HCT116 (cell line): Measurements from ENCODE around the gene PRR20C. TPM values are rescaled to one million over a fixed set of nuclear protein-coding genes. Genes with fewer than 3 reads are reported as not detected.

Source experiments
- ATAC-seq: fragments of 200-7000 bp; cut with Tn5 transposase; 2 replicates; pipeline ENCODE4 v1.9.1; 2020; ENCODE audit warnings: mild to moderate bottlenecking, moderate library complexity
- BruUV-seq: library from RNA; stranded (reverse); fragments of 400-500 nt; replicated peaks from 2 replicates; lab custom pipeline; 2021; lab: Mats Ljungman, UMichigan
- CTCF ChIA-PET: fragments of 300-600 bp; sonication (Branson Sonifier 250); formaldehyde crosslinking; loops from one replicate; lab custom pipeline; 2021; ENCODE audit warnings: antibody characterized with exemption; lab: Charles Lee
- POLR2A ChIA-PET: fragments of 300-600, 350-600 bp; sonication (Branson Sonifier 250); formaldehyde crosslinking; loops from one replicate; lab custom pipeline; 2021; ENCODE audit warnings: antibody characterized with exemption; lab: Charles Lee
- RAD21 ChIA-PET, 2 experiments: fragments of 300-600 bp; sonication (Branson Sonifier 250); formaldehyde crosslinking; loops; one replicate each; lab custom pipeline; 2023; ENCODE audit warnings: low total read pairs in 2 of 2; ENCODE audit not compliant: uncharacterized antibody in 2 of 2, unreplicated experiment in 2 of 2, low non-redundant PET in 1 of 2; lab: Charles Lee
- DNase-seq: peaks from one replicate; pipeline ENCODE4 v3.0.0-alpha.2; 2010; ENCODE audit warnings: low read depth, low spot score
- H2AFZ ChIP-seq: fragments of 200-600 bp; shearing (Covaris generic), sonication (generic); 2 replicates; pipeline ENCODE4 v1.6.1; 2017; ENCODE audit warnings: low read depth, mixed run types, mixed read lengths, antibody characterized with exemption, low read length; ENCODE audit not compliant: poor library complexity, severe bottlenecking
- H3K27ac ChIP-seq: 2 replicates; pipeline ENCODE4 v1.5.1; 2012; ENCODE audit warnings: low read depth, low read length
- H3K27me3 ChIP-seq: fragments of 200-600 bp; sonication (generic); 2 replicates; pipeline ENCODE4 v1.6.1; 2016; ENCODE audit warnings: mixed run types, low read length, mixed read lengths; ENCODE audit not compliant: insufficient read depth
- H3K36me3 ChIP-seq, 2 experiments: fragments of 200-500 bp in 1 of 2; fragments of 200-600 bp in 1 of 2; sonication (Bioruptor generic) in 1 of 2; sonication (generic) in 1 of 2; 2 replicates each; pipeline versions ENCODE4 v1.5.1 to v1.6.1; 2014 to 2016; ENCODE audit warnings: low read length in 2 of 2, inconsistent platforms in 1 of 2, mixed read lengths in 1 of 2, mixed run types in 1 of 2; ENCODE audit not compliant: insufficient read depth in 2 of 2, control insufficient read depth in 1 of 2
- H3K4me1 ChIP-seq, 2 experiments: fragments of 200-600 bp in 1 of 2; sonication (generic) in 1 of 2; 2 replicates each; pipeline versions ENCODE4 v1.5.1 to v1.6.1; 2012 to 2017; ENCODE audit warnings: low read length in 2 of 2, inconsistent platforms in 1 of 2, mild to moderate bottlenecking in 1 of 2, mixed read lengths in 1 of 2, mixed run types in 1 of 2, moderate library complexity in 1 of 2; ENCODE audit not compliant: insufficient read depth in 2 of 2, control insufficient read depth in 1 of 2
- H3K4me2 ChIP-seq: fragments of 200-600 bp; sonication (generic); 2 replicates; pipeline ENCODE4 v1.6.1; 2017; ENCODE audit warnings: mixed run types, low read length, mixed read lengths
- H3K4me3 ChIP-seq, 2 experiments: fragments of 200-600 bp in 1 of 2; sonication (generic) in 1 of 2; replicated peaks in 1 of 2; 2 replicates each; pipeline ENCODE4 v1.5.1; 2011 to 2016; ENCODE audit warnings: low read length in 2 of 2, control low read depth in 1 of 2, low read depth in 1 of 2, mild to moderate bottlenecking in 1 of 2, mixed read lengths in 1 of 2, mixed run types in 1 of 2
- H3K79me2 ChIP-seq: fragments of 200-600 bp; sonication (generic); 2 replicates; pipeline ENCODE4 v1.6.1; 2017; ENCODE audit warnings: mild to moderate bottlenecking, mixed run types, low read length, moderate library complexity, mixed read lengths; ENCODE audit not compliant: insufficient read depth
- H3K9ac ChIP-seq: fragments of 200-600 bp; sonication (generic); 2 replicates; pipeline ENCODE4 v1.6.1; 2016; ENCODE audit warnings: low read length, mixed read lengths
- H3K9me2 ChIP-seq: fragments of 200-600 bp; sonication (generic), shearing (Covaris generic); 2 replicates; pipeline ENCODE4 v1.6.1; 2017; ENCODE audit warnings: mixed run types, mild to moderate bottlenecking, moderate library complexity; ENCODE audit not compliant: insufficient read depth
- H3K9me3 ChIP-seq, 2 experiments: fragments of 200-500 bp in 1 of 2; fragments of 200-600 bp in 1 of 2; sonication (Bioruptor generic) in 1 of 2; sonication (generic) in 1 of 2; 2 replicates each; pipeline ENCODE4 v1.6.1; 2014 to 2017; ENCODE audit warnings: low read length in 2 of 2, mixed read lengths in 2 of 2, inconsistent platforms in 1 of 2, low read depth in 1 of 2, mild to moderate bottlenecking in 1 of 2, mixed run types in 1 of 2, moderate library complexity in 1 of 2; ENCODE audit not compliant: control insufficient read depth in 1 of 2, insufficient read depth in 1 of 2
- H4K20me1 ChIP-seq: fragments of 200-600 bp; sonication (generic), shearing (Covaris generic); 2 replicates; pipeline ENCODE4 v1.6.1; 2017; ENCODE audit warnings: mixed run types, mild to moderate bottlenecking, moderate library complexity; ENCODE audit not compliant: insufficient read depth
- ATF3 ChIP-seq: IDR thresholded peaks from 2 replicates; pipeline ENCODE4 v1.6.1; 2012
- CBX3 ChIP-seq: IDR thresholded peaks from 2 replicates; pipeline ENCODE4 v1.6.1; 2012; ENCODE audit warnings: low read depth
- CEBPB ChIP-seq: IDR thresholded peaks from 2 replicates; pipeline ENCODE4 v1.6.1; 2012; ENCODE audit warnings: low read depth
- CTCF ChIP-seq, 3 experiments: fragments of 200-600 bp in 1 of 3; sonication (generic) in 1 of 3; IDR thresholded peaks in 2 of 3; conservative IDR thresholded peaks in 1 of 3; 2 replicates each; pipeline ENCODE4 v1.5.1; 2012 to 2017; ENCODE audit warnings: low read depth in 2 of 3, low read length in 2 of 3, antibody characterized with exemption in 1 of 3, borderline replicate concordance in 1 of 3, control low read depth in 1 of 3, mild to moderate bottlenecking in 1 of 3, mixed read lengths in 1 of 3, mixed run types in 1 of 3, moderate library complexity in 1 of 3; ENCODE audit not compliant: insufficient read depth in 1 of 3
- EGR1 ChIP-seq: IDR thresholded peaks from 2 replicates; pipeline ENCODE4 v1.6.1; 2012; ENCODE audit warnings: low read depth
- ELF1 ChIP-seq: IDR thresholded peaks from 2 replicates; pipeline ENCODE4 v1.6.1; 2012; ENCODE audit warnings: low read depth, borderline replicate concordance
- EZH2phosphoT487 ChIP-seq: fragments of 200-600 bp; IDR thresholded peaks from 2 replicates; pipeline ENCODE4 v1.6.1; 2018; ENCODE audit warnings: antibody characterized with exemption, borderline replicate concordance
- FOSL1 ChIP-seq: IDR thresholded peaks from 2 replicates; pipeline ENCODE4 v1.6.1; 2012; ENCODE audit warnings: low read depth
- JUND ChIP-seq: IDR thresholded peaks from 2 replicates; pipeline ENCODE4 v1.6.1; 2012
- MAX ChIP-seq: IDR thresholded peaks from 2 replicates; pipeline ENCODE4 v1.6.1; 2012
- POLR2A ChIP-seq: IDR thresholded peaks from 2 replicates; pipeline ENCODE4 v1.7.0; 2011; ENCODE audit warnings: borderline replicate concordance; ENCODE audit not compliant: insufficient read depth, insufficient read length; ENCODE audit errors: extremely low read depth
- RAD21 ChIP-seq: IDR thresholded peaks from 2 replicates; pipeline ENCODE4 v1.6.1; 2012; ENCODE audit warnings: low read depth, mild to moderate bottlenecking
- REST ChIP-seq: IDR thresholded peaks from 2 replicates; pipeline ENCODE4 v1.6.1; 2012; ENCODE audit warnings: low read depth
- SIN3A ChIP-seq: IDR thresholded peaks from 2 replicates; pipeline ENCODE4 v1.6.1; 2012; ENCODE audit warnings: low read depth
- SP1 ChIP-seq: IDR thresholded peaks from 2 replicates; pipeline ENCODE4 v1.6.1; 2012; ENCODE audit warnings: low read depth
- SRF ChIP-seq: IDR thresholded peaks from 2 replicates; pipeline ENCODE4 v1.6.1; 2012; ENCODE audit warnings: low read depth
- TCF7L2 ChIP-seq: IDR thresholded peaks from 2 replicates; pipeline ENCODE4 v1.7.0; 2011; ENCODE audit warnings: borderline replicate concordance, inconsistent platforms; ENCODE audit not compliant: insufficient read depth, insufficient read length; ENCODE audit errors: extremely low read depth
- YY1 ChIP-seq: IDR thresholded peaks from 2 replicates; pipeline ENCODE4 v1.6.1; 2011; ENCODE audit warnings: low read length, low read depth, moderate library complexity, mild to moderate bottlenecking; ENCODE audit not compliant: insufficient replicate concordance; ENCODE audit errors: extremely low read depth
- ZFX ChIP-seq: fragments of 450-650 bp; IDR thresholded peaks from 2 replicates; pipeline ENCODE4 v1.6.1; 2017
- ZNF274 ChIP-seq: fragments of 200-500 bp; sonication (Bioruptor generic); IDR thresholded peaks from 2 replicates; pipeline ENCODE4 v1.6.1; 2014; ENCODE audit warnings: mild to moderate bottlenecking, low read depth, low read length, inconsistent platforms
- intact Hi-C: fragments of 100-400 bp; cut with micrococcal nuclease; formaldehyde crosslinking; loops from 2 replicates; pipeline ENCODE4 v1.10.0; 2022
- total RNA-seq: library from RNA; stranded (reverse); gene quantifications from one replicate; pipeline ENCODE4 v1.2.1, GENCODE V29; 2021; ENCODE audit not compliant: unreplicated experiment

Gene PRR20C
- total RNA-seq, 1 experiment from 2014 or later: not detected

GRCh38 chr13:57123681-57124080 lies 30.2 kb upstream of the PRR20C start:
- no peak for ATAC-seq
- no peak overlapping the region for H3K9ac ChIP-seq
- no peaks in the 10 kb centered on the region for H3K36me3 ChIP-seq
- no peak overlapping the region for H3K27ac ChIP-seq
- no TSS peak for BruUV-seq
- no peak for TF ChIP-seq MAX
- no peak for TF ChIP-seq SIN3A
- no peak for TF ChIP-seq ATF3
- no peak for TF ChIP-seq RAD21
- no peak for TF ChIP-seq TCF7L2
- TF ChIP-seq CBX3: no peak
- no peak for TF ChIP-seq SRF
- no peak for TF ChIP-seq FOSL1
- no peak for TF ChIP-seq EGR1
- no peak for TF ChIP-seq POLR2A
- TF ChIP-seq CTCF (IDR thresholded peaks at IDR 0.05 in 2 of 3, conservative IDR thresholded peaks at IDR 0.05 in 1 of 3; ENCODE audit: borderline replicate concordance in 1 of 3, insufficient read depth in 1 of 3, low read depth in 2 of 3, low read length in 2 of 3): no peak
- TF ChIP-seq ELF1: no peak
- no peak for TF ChIP-seq EZH2phosphoT487
- TF ChIP-seq ZNF274: no peak
- no peak for TF ChIP-seq REST
- no peak for TF ChIP-seq CEBPB
- no peak for TF ChIP-seq JUND
- TF ChIP-seq SP1: no peak
- no peak for TF ChIP-seq ZFX
- no peak for TF ChIP-seq YY1
- no peaks in the 10 kb centered on the region for H3K27me3 ChIP-seq
- H3K9me2 ChIP-seq: no peaks in the 10 kb centered on the region
- no peak overlapping the region for H3K4me2 ChIP-seq
- no peak for DNase-seq
- H4K20me1 ChIP-seq: no peaks in the 10 kb centered on the region
- H2AFZ ChIP-seq: no peak overlapping the region
- ChIA-PET POLR2A (no interaction called here), RAD21 (no interaction called here), CTCF (no interaction called here)
- no peak overlapping the region for H3K4me3 ChIP-seq
- intact Hi-C loops: no loop called here
- no peaks in the 10 kb centered on the region for H3K4me1 ChIP-seq
- no peaks in the 10 kb centered on the region for H3K79me2 ChIP-seq
- H3K9me3 ChIP-seq: peaks cover 9% of the 10 kb centered on the region in 2 experiments; a peak in 2 of 4 replicates
